ENCODE results near the gene SUSD4. TPM values are rescaled to one million over a fixed set of nuclear protein-coding genes. Genes with fewer than 3 reads are reported as not detected.
"Not testable (repeated sequence)": the region's sequence is repeated elsewhere in the genome, so short reads cannot be mapped to it uniquely, and the experiment has no call there.

The SUSD4 gene, protein sequence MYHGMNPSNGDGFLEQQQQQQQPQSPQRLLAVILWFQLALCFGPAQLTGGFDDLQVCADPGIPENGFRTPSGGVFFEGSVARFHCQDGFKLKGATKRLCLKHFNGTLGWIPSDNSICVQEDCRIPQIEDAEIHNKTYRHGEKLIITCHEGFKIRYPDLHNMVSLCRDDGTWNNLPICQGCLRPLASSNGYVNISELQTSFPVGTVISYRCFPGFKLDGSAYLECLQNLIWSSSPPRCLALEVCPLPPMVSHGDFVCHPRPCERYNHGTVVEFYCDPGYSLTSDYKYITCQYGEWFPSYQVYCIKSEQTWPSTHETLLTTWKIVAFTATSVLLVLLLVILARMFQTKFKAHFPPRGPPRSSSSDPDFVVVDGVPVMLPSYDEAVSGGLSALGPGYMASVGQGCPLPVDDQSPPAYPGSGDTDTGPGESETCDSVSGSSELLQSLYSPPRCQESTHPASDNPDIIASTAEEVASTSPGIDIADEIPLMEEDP
- polyA plus RNA-seq (2014; cell fraction: cytosol; rRNA removed), result 2.4 and 3.7 TPM in 2 replicates
- polyA plus RNA-seq (2014; cell fraction: nucleus; rRNA removed), result 1.8 and 2.8 TPM in 2 replicates

DNA sequence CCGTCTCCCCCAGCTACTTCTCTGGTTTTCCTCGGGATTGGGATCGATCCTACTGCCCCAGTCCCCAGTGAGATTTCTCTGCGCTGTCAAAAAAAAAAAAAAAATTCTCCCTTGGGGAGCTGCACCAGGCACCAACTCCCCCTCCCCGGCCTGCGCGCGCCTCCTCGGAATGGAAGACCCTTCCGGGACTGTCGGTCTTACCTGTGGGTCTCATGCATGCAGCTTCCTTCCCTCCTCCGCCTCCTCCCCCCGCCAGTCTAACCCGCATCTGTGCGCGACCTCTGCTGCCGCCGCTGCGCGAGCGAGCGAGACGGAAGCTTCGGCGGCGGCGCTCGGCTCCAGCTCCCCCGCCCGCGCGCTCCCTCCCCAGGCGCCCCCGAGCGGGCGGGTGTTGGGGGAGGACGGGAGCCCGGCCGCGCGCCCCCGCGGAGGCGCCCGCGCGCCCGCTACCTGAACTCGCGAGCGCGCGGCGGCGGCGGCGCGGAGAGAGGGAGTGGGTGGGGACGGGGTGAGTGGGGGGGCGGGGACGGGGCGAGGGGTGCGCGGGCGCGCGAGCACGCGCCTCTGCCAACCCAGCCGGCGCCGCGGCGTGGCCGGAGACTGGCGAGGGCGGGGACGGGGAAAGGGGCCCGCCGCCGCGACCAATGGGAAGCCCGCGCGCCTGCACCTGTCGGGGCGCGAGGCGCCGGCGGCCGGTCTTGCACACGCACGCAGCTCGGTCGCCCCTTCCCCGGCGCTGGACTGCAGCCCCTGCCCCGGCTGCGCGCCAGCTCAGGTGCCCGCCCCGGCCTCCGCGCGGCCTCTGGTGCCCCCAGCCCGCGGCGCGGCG lies at the start of gene SUSD4:
Gene SUSD4, minus strand, starts transcription at position 321 of the 829 bp plus-strand sequence. CDS start 751 bp downstream, outside the sequence.
- peak; percentile 44 for DNase-seq (ENCODE audit: low spot score)

DNA sequence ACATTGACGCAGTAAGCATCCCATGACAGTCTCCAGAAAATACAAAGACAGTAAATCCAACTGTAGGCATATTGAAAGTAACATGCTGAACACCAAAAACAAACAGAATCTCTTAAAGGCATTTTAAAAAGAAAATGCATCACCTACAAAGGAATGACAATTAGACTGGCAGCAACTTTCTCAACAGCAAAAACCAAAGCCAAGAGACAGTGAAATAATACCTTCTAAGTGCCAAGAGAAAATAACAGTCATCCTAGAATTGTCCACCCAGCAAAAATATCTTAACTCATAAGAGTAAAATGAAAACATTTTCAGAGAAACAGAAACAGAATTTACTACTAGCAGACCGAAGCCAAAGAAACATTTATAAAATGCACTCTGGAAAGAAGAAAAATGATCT lies 49.2 kb upstream of the SUSD4 start:
- no peak for DNase-seq (ENCODE audit: low spot score)

DNA sequence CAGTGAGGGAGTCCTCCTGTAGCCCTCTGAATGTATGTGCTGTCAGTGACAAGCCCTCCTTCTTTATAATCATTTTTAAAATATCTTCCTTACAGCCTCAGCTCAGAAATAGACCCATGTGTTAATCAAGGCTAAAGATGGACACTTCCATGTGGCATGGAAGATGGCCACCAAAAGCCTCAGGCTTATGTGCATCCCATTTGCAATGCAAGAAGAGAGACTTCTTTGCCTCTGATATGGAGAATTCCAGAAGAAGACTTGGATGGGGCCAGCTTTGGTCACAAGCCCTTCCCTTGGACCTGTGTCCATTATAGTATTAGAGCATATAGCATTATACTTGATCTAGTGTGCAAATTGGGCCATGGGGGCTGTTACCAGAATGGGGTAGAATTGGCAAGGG lies 47.7 kb upstream of the SUSD4 start:
- DNase-seq (ENCODE audit: low spot score), result no peak

- no peak for DNase-seq (ENCODE audit: low spot score)
Measured at GRCh38 chr1:223411309-223411708, 47.3 kb upstream of the SUSD4 start.

DNA sequence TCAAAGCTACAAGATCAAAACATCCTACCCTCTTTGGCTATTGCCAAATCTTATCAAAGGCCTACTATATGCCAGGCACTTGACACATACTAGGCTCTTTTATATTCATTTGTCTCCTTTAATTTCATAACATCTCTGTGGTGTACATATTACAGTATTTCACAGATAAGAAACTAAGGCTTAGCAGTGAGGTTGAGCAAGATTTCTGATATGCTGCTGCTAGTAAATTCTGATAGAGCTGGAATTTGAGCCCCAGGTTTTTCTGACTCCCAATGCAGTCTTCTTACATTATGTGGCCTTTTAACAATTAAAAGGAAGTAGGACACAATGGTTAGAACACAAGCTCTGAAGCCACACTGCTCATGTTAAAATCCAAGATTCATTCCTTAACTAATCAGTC lies 46.1 kb upstream of the SUSD4 start:
- DNase-seq (ENCODE audit: low spot score), result no peak

GRCh38 chr1:223405507-223405906 lies 41.5 kb upstream of the SUSD4 start:
- no peak for DNase-seq (ENCODE audit: low spot score)

DNA sequence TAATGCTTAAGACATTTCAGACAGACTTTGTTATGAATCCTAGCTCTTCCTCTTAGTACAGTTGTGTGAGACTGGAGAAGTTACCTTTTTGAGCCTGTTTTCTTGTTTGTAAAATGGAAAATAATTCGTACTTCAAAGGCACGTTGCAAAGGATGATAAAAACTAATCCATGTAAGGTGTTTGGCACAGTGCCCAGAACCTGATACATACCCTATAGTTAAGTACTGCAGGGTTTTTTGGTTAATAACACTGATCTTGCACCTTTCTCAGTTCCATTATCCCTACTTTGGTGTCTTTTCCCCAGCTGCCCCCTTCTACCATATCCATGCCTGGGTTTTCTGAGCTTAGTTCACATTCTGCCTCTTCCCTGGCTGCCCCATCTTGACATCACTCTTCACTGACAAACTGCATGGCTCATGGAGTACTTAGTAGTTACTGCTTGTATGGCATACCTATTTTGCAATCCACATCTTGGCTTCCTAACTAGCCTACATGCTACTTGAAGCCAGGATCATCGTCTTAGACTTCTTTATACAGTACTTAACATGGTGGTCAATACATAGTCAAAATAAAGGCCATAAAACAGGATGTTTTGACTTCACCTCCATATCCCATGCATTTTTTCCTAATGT lies 39.3 kb upstream of the SUSD4 start:
- DNase-seq (ENCODE audit: low spot score), result no peak

- DNase-seq (ENCODE audit: low spot score), result no peak
Measured at GRCh38 chr1:223402790-223403142, 38.8 kb upstream of the SUSD4 start.

DNA sequence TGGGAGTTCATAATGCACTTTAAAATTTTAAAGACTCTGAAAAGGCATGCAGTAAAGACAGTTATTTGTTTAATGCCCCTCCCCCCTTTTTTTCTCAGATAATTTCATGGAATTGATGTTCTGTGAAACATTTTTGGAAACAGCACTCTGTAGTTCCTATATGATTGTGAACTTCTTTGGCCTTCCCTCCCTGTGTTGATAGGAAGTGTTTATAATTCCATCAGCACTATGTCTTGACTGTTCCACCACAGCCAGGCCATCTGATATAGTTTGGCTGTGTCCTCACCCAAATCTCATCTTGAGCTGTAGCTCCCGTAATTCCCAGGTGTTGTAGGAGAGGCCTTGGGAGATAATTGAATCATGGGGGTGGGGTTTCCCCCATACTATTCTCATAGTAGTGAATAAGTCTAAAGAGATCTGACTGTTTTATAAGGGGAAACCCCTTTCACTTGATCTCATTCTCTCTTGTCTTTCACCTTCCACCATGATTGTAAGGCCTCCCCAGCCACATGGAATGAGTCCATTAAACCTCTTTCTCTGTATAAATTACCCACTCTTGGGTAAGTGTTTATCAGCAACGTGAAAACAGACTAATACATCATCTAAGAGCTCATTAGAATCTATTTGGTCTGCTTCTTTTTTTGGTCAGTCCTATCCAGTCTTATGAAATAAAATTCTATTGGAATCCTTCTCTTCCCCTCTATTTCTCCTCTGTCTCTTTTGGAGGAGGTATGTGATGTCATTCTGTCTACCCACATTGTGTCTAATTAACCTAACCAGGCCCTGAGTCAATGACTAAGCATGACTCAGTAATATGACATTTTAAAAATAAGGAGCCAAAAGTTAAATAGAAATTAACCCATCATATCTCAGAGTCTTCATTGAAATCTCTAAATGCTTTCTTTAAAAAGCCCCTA lies 38.2 kb upstream of the SUSD4 start:
- no peak for DNase-seq (ENCODE audit: low spot score)

- DNase-seq (ENCODE audit: low spot score), result not testable (repeated sequence)
Measured at GRCh38 chr1:223399393-223399792, 35.4 kb upstream of the SUSD4 start.

DNA sequence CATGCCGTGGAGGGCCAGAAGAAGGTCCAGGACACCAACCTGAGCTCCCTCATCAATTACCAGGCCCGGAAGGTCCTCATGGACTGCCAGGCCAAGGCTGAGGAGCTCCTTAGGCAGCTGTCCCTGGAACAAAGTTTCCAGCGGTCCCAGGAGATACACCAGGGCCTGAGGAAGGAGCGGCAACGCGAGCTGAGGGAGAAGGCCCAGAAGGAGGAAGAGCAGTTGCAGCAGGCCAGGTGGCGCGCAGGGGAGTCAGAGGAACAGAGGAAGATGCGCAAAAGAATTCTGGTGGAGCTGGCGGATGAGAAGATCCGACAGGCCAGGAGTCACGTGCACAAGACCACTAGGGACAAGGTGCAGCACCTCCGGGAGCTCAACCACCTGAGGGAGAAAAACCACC lies 30.7 kb upstream of the SUSD4 start:
- no peak for DNase-seq (ENCODE audit: low spot score)

DNA sequence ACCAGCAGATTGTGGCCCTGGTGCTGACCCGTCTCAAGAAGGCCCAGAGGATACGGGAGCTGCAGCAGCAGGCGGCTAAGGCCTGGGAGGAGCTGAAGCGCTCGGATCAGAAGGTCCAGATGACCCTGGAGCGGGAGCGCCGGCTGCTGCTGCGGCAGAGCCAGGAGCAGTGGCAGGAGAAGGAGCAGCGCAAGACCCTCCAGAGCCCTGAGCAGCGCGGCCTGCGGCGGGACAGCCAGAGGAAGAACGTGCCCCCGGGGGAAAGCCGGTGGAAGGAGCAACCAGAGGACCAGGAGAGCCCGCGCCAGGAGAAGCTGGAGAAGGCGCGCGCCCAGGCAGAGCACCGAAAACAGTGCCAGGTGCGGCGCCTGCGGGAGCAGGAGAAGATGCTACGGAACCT lies 30.3 kb upstream of the SUSD4 start:
- DNase-seq (ENCODE audit: low spot score), result no peak

GRCh38 chr1:223393275-223394214 lies 29.6 kb upstream of the SUSD4 start, which contains the start of gene CCDC185:
TSS of gene CCDC185 (plus strand) at chr1:223393415. CDS start at chr1:223393476, 61 bp downstream.
- no peak for DNase-seq (ENCODE audit: low spot score)

GRCh38 chr1:223390618-223391017 lies 26.6 kb upstream of the SUSD4 start:
- no peak for DNase-seq (ENCODE audit: low spot score)

GRCh38 chr1:223386013-223386412 lies 22.0 kb upstream of the SUSD4 start:
- no peak for DNase-seq (ENCODE audit: low spot score)

GRCh38 chr1:223378754-223379153 lies 14.8 kb upstream of the SUSD4 start:
- DNase-seq (ENCODE audit: low spot score), result no peak

DNA sequence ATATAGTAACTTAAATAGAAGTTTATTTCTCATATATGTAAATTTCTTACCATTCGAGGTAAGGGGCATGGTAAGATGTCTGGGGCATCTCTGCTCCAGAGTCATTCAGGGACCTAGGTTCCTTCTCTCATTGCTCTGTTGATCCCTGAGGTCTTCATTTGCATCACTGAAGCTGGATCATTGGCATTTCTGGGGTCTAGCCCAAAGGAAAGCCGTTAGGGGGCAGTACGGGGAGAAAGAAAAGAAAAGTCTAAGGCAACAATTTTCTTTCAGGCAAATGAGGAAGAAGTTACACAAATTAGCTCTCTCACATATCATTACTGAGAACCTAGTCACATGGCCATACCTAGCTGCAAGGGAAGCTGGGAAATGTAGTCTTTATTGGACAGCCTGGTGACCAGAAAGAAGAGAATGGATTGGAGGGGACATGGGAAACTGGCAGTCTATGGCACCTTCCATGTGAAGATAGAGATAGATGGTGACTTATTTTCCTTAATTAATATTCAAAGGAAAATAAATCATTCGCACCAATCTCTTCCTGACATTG lies 10.2 kb upstream of the SUSD4 start:
- no peak for DNase-seq (ENCODE audit: low spot score)

- no peak for DNase-seq (ENCODE audit: low spot score)
Measured at GRCh38 chr1:223364685-223365382, 858 bp upstream of the SUSD4 start.

Data from SK-N-DZ (cell line).